AG04449 (cell line): Measurements from ENCODE around the gene CCDC177.
"Not testable (repeated sequence)": the region's sequence is repeated elsewhere in the genome, so short reads cannot be mapped to it uniquely, and the experiment has no call there.

Source experiments
- CTCF ChIA-PET: fragments of 350-600 bp; formaldehyde crosslinking; extraction: SDS; loops from one replicate; lab custom pipeline; 2021; ENCODE audit warnings: antibody characterized with exemption; lab: Yijun Ruan, JAX
- POLR2A ChIA-PET: fragments of 400-600, 350-600 bp; formaldehyde crosslinking; extraction: SDS; loops from one replicate; lab custom pipeline; 2020; ENCODE audit warnings: antibody characterized with exemption, inconsistent platforms; lab: Yijun Ruan, JAX
- DNase-seq: peaks from one replicate; pipeline ENCODE4 v3.0.0-alpha.2; 2010; ENCODE audit warnings: low read depth, low spot score
- H3K4me3 ChIP-seq: 2 replicates; pipeline ENCODE4 v1.5.1; 2011; ENCODE audit warnings: low read depth, mild to moderate bottlenecking, control low read depth, low read length
- TF ChIP-seq, protein P1 (sequence below): IDR thresholded peaks from one replicate; pipeline ENCODE4 v1.5.1; 2011; ENCODE audit warnings: mild to moderate bottlenecking, moderate library complexity, low read length, control low read depth, inconsistent platforms; ENCODE audit not compliant: insufficient read depth; ENCODE audit errors: missing control alignments

The CCDC177 gene

DNA sequence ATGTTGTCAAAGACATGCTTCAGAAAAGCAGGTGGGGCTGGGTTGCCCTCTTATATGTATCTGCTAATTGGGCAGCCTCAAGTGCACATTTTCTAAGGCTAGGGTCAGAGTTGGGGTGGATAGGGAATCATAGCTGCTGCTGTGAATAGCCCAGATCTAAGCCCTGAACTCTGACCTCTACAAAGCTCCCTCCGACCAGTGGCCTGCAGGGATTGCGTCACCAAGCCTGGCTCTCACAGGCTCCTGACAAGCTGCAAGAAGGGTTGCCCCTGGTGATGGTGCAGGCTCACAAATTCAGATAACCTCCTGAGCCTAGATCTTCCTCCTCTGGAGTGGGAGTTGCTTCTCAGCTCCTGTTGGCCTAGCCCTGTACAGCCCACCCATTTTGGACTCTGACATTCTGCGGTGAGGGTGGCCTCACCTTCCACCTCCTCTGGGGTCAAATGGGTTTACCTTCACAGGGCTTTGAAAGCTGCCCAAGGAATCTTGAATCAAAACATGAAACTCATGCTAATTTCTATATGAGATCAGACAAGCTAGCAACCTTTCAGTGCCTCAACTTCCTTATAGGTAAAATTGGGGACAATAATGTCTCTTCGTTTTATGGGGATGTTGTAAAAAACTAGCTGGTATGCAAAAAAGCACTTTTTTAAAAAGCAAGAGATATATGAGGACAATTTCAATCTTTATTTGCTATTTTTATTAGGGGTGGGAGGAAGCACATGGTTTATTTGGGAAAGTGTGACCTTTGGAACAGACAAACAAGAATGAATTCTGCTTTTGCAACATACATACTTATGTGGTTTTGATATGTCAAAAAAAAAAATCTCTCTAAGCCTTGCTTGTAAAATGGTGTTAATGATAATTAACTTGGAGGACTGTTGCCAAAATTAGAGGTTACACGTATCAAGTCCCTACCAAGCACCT, 31.9 kb upstream of the CCDC177 start:
- POLR2A ChIA-PET, result no interaction called here
- H3K4me3 ChIP-seq, result no peak overlapping the region
- TF ChIP-seq, protein P1, sequence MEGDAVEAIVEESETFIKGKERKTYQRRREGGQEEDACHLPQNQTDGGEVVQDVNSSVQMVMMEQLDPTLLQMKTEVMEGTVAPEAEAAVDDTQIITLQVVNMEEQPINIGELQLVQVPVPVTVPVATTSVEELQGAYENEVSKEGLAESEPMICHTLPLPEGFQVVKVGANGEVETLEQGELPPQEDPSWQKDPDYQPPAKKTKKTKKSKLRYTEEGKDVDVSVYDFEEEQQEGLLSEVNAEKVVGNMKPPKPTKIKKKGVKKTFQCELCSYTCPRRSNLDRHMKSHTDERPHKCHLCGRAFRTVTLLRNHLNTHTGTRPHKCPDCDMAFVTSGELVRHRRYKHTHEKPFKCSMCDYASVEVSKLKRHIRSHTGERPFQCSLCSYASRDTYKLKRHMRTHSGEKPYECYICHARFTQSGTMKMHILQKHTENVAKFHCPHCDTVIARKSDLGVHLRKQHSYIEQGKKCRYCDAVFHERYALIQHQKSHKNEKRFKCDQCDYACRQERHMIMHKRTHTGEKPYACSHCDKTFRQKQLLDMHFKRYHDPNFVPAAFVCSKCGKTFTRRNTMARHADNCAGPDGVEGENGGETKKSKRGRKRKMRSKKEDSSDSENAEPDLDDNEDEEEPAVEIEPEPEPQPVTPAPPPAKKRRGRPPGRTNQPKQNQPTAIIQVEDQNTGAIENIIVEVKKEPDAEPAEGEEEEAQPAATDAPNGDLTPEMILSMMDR, result no peak
- no peak for DNase-seq
- CTCF ChIA-PET, result interaction anchor here (0.6 to 9.6 kb wide), 8 partner anchors 8 to 121 kb away, joined by 3 to 83 read pairs (median 20); no protein-coding TSS in a partner anchor

DNA sequence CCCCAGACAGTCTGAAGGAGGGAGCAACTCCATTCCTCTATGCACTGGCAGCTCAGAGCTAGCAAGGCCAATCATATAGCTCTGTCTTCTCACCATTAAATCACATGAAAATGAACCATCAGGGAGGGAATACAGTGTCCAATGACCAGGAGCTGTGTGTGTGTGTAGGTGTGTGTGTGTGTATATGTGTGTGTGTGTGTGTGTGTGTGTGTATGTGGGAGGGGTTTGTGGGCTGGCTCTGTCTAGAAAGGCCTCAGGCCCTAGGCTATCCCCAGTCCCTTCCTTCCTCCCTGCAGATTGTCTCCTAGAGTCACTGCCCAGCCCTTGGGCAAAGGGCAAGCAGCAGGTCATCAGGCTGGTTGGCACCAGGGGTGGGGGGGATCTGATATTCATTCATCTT, 31.1 kb upstream of the CCDC177 start:
- no peak overlapping the region for H3K4me3 ChIP-seq
- DNase-seq, result no peak
- TF ChIP-seq, protein P1, result no peak
- ChIA-PET POLR2A (no interaction called here), CTCF (interaction anchor here (0.8 to 9.6 kb wide), 6 partner anchors 9 to 122 kb away, joined by 5 to 83 read pairs (median 36); no protein-coding TSS in a partner anchor)

DNA sequence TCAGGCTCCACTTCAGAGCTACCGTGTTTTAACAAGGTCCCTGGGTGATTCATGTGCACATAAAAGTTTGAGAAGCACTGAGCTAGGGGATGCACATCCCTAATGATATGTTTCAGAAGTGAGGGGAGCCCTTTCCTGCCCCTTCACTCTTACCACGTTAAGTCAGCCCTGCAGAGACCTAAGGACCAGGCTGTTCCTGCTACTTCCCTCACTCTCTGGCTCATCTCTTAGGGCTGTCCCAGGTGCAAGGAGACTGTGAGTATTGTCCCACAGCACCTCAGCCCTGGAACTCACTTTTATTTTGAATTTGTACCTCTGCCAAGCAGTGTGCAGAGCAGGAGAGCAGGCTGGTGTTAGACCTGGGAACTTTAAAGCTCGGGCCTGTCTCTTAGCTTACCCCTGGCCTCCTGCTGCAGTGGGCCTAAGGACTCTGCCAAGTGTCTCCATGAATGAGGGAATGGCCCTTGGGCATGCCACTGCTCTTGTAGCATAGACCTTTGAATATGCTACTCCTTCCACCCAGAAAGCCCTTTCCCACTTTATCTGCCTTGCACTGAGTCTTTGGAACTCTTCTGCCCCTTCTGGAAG, 25.7 kb upstream of the CCDC177 start:
- DNase-seq, result no peak
- TF ChIP-seq, protein P1, result no peak
- ChIA-PET CTCF (interaction anchor here (0.5 to 9.6 kb wide), 6 partner anchors 9 to 126 kb away, joined by 3 to 83 read pairs (median 7); partner anchors contain the start of gene CCDC177), POLR2A (no interaction called here)
- no peak overlapping the region for H3K4me3 ChIP-seq

DNA sequence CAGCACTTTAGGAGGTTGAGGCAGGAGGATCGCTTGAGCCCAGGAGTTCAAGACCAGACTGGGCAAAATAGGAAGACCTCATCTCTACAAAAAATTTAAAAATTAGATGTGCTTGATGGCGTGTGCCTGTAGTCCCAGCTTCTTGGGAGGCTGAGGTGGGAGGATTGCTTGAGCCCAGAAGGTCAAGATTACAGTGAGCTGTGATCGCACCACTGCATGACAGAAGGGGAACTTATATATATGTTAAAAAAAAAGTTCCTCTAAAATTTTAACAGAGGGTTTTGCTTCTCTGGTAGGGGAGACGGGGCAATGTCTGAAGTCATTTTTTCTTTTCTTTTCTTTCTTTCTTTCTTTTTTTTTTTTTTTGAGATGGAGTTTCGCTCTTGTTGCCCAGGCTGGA, 24.8 kb upstream of the CCDC177 start:
- DNase-seq, H3K4me3 ChIP-seq, POLR2A ChIA-PET: not testable (repeated sequence)
- CTCF ChIA-PET, result interaction anchor here (1.2 to 3.3 kb wide), 3 partner anchors 14 to 127 kb away, joined by 3 to 21 read pairs (median 19); no protein-coding TSS in a partner anchor

DNA sequence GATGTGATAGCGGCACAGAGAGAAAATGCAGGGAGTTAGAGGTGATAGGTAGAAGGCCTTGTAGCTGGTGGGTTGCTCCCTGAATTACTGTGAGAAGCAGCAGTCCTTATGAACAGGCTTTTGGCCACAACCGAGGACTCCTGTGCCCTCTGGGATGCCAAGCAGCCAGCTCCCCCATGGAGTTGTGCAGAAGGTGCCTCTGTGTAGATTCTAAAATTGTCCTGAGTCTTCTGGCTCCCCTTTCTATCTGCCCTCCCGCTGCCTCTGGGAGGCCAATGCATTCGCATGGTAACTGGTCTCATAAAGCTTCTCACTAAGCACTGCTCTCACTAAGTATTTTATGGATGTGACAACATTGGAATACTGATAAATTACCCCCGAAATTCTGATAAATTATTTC, 20.7 kb upstream of the CCDC177 start:
- TF ChIP-seq, protein P1, result no peak
- CTCF ChIA-PET, result interaction anchor here (3.5 to 6.0 kb wide), 3 partner anchors 10 to 132 kb away, joined by 36 to 52 read pairs (median 39); no protein-coding TSS in a partner anchor
- DNase-seq, result no peak
- H3K4me3 ChIP-seq, result no peak overlapping the region
- POLR2A ChIA-PET, result no interaction called here

DNA sequence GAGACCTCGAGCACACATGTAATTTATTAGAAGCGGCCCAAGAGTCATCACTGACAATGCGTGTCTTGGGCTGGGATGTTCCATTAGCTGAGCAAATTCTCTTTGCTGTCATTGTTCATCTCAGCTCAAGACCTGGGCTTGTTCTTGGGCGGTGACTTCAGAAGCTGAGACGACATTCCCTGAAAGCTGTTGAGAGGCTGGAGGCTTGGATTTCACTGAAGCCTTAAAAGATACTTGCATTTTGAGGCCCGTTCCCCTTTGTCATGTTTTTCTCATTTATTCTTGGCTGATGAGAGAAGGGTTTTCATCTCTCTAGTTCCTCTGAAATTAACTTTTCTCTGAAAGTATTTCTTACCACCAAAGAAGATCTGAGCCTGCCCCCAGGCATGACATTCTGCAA, 20.2 kb upstream of the CCDC177 start:
- no peak overlapping the region for H3K4me3 ChIP-seq
- ChIA-PET CTCF (interaction anchor here (1.7 to 6.0 kb wide), 5 partner anchors 9 to 132 kb away, joined by 7 to 52 read pairs (median 36); partner anchors contain the start of gene CCDC177), POLR2A (no interaction called here)
- DNase-seq, result no peak
- TF ChIP-seq, protein P1, result no peak
